ENCODE results near the gene PTPRN2. TPM values are rescaled to one million over a fixed set of nuclear protein-coding genes. Genes with fewer than 3 reads are reported as not detected.
A peak's percentile ranks its signal among the peaks of the same experiment; 100 is the strongest.

The PTPRN2 gene
- total RNA-seq, 2 donors from 2014 or later: 30.3 to 40.7 TPM

GRCh38 chr7:157549612-157550299, 1037.9 kb downstream of the PTPRN2 start:
- DNase-seq: no peak
- intact Hi-C loops (cut with DNase I, micrococcal nuclease): no loop called here
- ATAC-seq: no peak

- peak in 1 of 2 donors; percentile 6 for DNase-seq
- no peak for ATAC-seq
- intact Hi-C loops (cut with DNase I, micrococcal nuclease): no loop called here
Measured at GRCh38 chr7:157548691-157549303, 1038.8 kb downstream of the PTPRN2 start.

GRCh38 chr7:157547611-157548010, 1040.0 kb downstream of the PTPRN2 start:
- intact Hi-C loops (cut with DNase I, micrococcal nuclease): no loop called here
- DNase-seq (no peak), ATAC-seq (no peak)

- DNase-seq (no peak), ATAC-seq (no peak)
- intact Hi-C loops (cut with DNase I, micrococcal nuclease): no loop called here
Measured at GRCh38 chr7:157547102-157547501, 1040.5 kb downstream of the PTPRN2 start.

GRCh38 chr7:157545681-157546060, 1042.0 kb downstream of the PTPRN2 start:
- no peak for DNase-seq
- ATAC-seq: no peak
- intact Hi-C loops (cut with DNase I, micrococcal nuclease): no loop called here

GRCh38 chr7:157544980-157545680, 1042.5 kb downstream of the PTPRN2 start:
- ATAC-seq (no peak), DNase-seq (peak in 1 of 2 donors; percentile 10)
- intact Hi-C loops (cut with DNase I, micrococcal nuclease): no loop called here

- DNase-seq: no peak
- intact Hi-C loops (cut with DNase I, micrococcal nuclease): no loop called here
Measured at GRCh38 chr7:157544226-157544625, 1043.4 kb downstream of the PTPRN2 start.

GRCh38 chr7:157543791-157544190, 1043.8 kb downstream of the PTPRN2 start:
- intact Hi-C loops (cut with DNase I, micrococcal nuclease): no loop called here
- ATAC-seq (no peak), DNase-seq (no peak)

More at GRCh38 chr7:157544226-157544625, 1043.4 kb downstream of the PTPRN2 start:
- no peak for ATAC-seq

GRCh38 chr7:157543276-157543675, 1044.3 kb downstream of the PTPRN2 start:
- DNase-seq (peak in 1 of 2 donors; percentile 3), ATAC-seq (no peak)
- intact Hi-C loops (cut with DNase I, micrococcal nuclease): no loop called here

GRCh38 chr7:157542068-157543021, 1045.3 kb downstream of the PTPRN2 start:
- peak in 1 of 2 donors; percentile 5 for DNase-seq
- intact Hi-C loops (cut with DNase I, micrococcal nuclease): no loop called here
- no peak for ATAC-seq

GRCh38 chr7:157541295-157542067, 1046.1 kb downstream of the PTPRN2 start:
- intact Hi-C loops (cut with DNase I, micrococcal nuclease): no loop called here
- DNase-seq (peak in 1 of 2 donors; percentile 16), ATAC-seq (no peak)

- intact Hi-C loops (cut with DNase I, micrococcal nuclease): no loop called here
- no peak for ATAC-seq
- no peak for DNase-seq
Measured at GRCh38 chr7:157540606-157541294, 1046.9 kb downstream of the PTPRN2 start.

- DNase-seq (peak in 1 of 2 donors; percentile 14), ATAC-seq (no peak)
- intact Hi-C loops (cut with DNase I, micrococcal nuclease): no loop called here
Measured at GRCh38 chr7:157540020-157540419, 1047.6 kb downstream of the PTPRN2 start.

- intact Hi-C loops (cut with DNase I, micrococcal nuclease): no loop called here
- ATAC-seq (no peak), DNase-seq (no peak)
Measured at GRCh38 chr7:157539521-157539920, 1048.1 kb downstream of the PTPRN2 start.

GRCh38 chr7:157538735-157539134, 1048.9 kb downstream of the PTPRN2 start:
- intact Hi-C loops (cut with DNase I, micrococcal nuclease): no loop called here
- ATAC-seq (no peak), DNase-seq (no peak)

GRCh38 chr7:157538321-157538720, 1049.3 kb downstream of the PTPRN2 start:
- intact Hi-C loops (cut with DNase I, micrococcal nuclease): no loop called here
- ATAC-seq (no peak), DNase-seq (no peak)

GRCh38 chr7:157537056-157537455, 1050.6 kb downstream of the PTPRN2 start:
- intact Hi-C loops (cut with DNase I, micrococcal nuclease): no loop called here
- no peak for ATAC-seq
- no peak for DNase-seq

- intact Hi-C loops (cut with DNase I, micrococcal nuclease): no loop called here
Measured at GRCh38 chr7:157532068-157532467, 1055.6 kb downstream of the PTPRN2 start.

More at GRCh38 chr7:157532068-157532467, 1055.6 kb downstream of the PTPRN2 start:
- no peak for DNase-seq
- no peak for ATAC-seq
